GM23338 (cell line): ENCODE data around the gene PEAK3. TPM values are rescaled to one million over a fixed set of nuclear protein-coding genes. Genes with fewer than 3 reads are reported as not detected.

Experiments
- CREB1 ChIP-seq: fragments of 250-450 bp; sonication (Bioruptor Pico); IDR thresholded peaks from 2 replicates; pipeline ENCODE4 v1.5.0; 2020; ENCODE audit warnings: low read depth, mild to moderate bottlenecking, moderate library complexity
- ETS1 ChIP-seq: IDR thresholded peaks from 2 replicates; pipeline ENCODE4 v1.6.1; 2016; ENCODE audit warnings: antibody characterized with exemption
- JUNB ChIP-seq: IDR thresholded peaks from one replicate; pipeline ENCODE4 v1.6.1; 2016; ENCODE audit warnings: antibody characterized with exemption; ENCODE audit not compliant: unreplicated experiment
- NANOG ChIP-seq: IDR thresholded peaks from 2 replicates; pipeline ENCODE4 v1.6.1; 2016; ENCODE audit warnings: antibody characterized with exemption, borderline replicate concordance
- POLR2AphosphoS5 ChIP-seq: IDR thresholded peaks from 2 replicates; pipeline ENCODE4 v1.6.1; 2016; ENCODE audit warnings: antibody characterized with exemption, low read depth
- ZNF114 ChIP-seq: fragments of 250-450 bp; sonication (Bioruptor Pico); IDR thresholded peaks from 2 replicates; pipeline ENCODE4 v1.5.0; 2020; ENCODE audit warnings: mild to moderate bottlenecking, moderate library complexity
- ZNF331 ChIP-seq: fragments of 250-450 bp; sonication (Bioruptor Pico); IDR thresholded peaks from 2 replicates; pipeline ENCODE4 v1.5.0; 2020; ENCODE audit warnings: low read depth, mild to moderate bottlenecking, moderate library complexity
- ZNF462 ChIP-seq: fragments of 250-450 bp; sonication (Bioruptor Pico); IDR thresholded peaks from 2 replicates; pipeline ENCODE4 v1.5.0; 2020; ENCODE audit warnings: mild to moderate bottlenecking, moderate library complexity
- polyA plus RNA-seq: library from polyadenylated mRNA; unstranded; fragments of >200 nt; fragmentation: Nextera tagmentation; extraction: Ambion mirVana; gene quantifications from 2 replicates; pipeline ENCODE4 v1.2.1, GENCODE V29; 2016
- total RNA-seq: library from RNA; depleted of rRNA; stranded (reverse); fragments of >200 nt; shearing (Covaris generic); gene quantifications from 2 replicates; pipeline ENCODE4 v1.2.3, GENCODE V29; 2014
- TF ChIP-seq, protein P1 (sequence below): IDR thresholded peaks from one replicate; pipeline ENCODE4 v1.6.1; 2018; ENCODE audit warnings: antibody characterized with exemption; ENCODE audit not compliant: unreplicated experiment

PEAK3 gene
- total and polyA plus RNA-seq, 2 experiments from 2014 or later = not detected

GRCh38 chr19:2306971-2307370 is 25.0 kb upstream of the PEAK3 start (continued):
- no peak for TF ChIP-seq ZNF462 (CRISPR knock-in tag)
- no peak for TF ChIP-seq CREB1
- TF ChIP-seq JUNB = no peak
- no peak for TF ChIP-seq POLR2AphosphoS5
- no peak for TF ChIP-seq ZNF331 (CRISPR knock-in tag)
- no peak for TF ChIP-seq ZNF114
- no peak for TF ChIP-seq ETS1
- no peak for TF ChIP-seq NANOG
- TF ChIP-seq, protein P1, sequence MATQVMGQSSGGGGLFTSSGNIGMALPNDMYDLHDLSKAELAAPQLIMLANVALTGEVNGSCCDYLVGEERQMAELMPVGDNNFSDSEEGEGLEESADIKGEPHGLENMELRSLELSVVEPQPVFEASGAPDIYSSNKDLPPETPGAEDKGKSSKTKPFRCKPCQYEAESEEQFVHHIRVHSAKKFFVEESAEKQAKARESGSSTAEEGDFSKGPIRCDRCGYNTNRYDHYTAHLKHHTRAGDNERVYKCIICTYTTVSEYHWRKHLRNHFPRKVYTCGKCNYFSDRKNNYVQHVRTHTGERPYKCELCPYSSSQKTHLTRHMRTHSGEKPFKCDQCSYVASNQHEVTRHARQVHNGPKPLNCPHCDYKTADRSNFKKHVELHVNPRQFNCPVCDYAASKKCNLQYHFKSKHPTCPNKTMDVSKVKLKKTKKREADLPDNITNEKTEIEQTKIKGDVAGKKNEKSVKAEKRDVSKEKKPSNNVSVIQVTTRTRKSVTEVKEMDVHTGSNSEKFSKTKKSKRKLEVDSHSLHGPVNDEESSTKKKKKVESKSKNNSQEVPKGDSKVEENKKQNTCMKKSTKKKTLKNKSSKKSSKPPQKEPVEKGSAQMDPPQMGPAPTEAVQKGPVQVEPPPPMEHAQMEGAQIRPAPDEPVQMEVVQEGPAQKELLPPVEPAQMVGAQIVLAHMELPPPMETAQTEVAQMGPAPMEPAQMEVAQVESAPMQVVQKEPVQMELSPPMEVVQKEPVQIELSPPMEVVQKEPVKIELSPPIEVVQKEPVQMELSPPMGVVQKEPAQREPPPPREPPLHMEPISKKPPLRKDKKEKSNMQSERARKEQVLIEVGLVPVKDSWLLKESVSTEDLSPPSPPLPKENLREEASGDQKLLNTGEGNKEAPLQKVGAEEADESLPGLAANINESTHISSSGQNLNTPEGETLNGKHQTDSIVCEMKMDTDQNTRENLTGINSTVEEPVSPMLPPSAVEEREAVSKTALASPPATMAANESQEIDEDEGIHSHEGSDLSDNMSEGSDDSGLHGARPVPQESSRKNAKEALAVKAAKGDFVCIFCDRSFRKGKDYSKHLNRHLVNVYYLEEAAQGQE = no peak
